HT-29 (cell line): Measurements from ENCODE around the gene P2RY6. TPM values are rescaled to one million over a fixed set of nuclear protein-coding genes. Genes with fewer than 3 reads are reported as not detected.
"Not testable (repeated sequence)": the region's sequence is repeated elsewhere in the genome, so short reads cannot be mapped to it uniquely, and the experiment has no call there.

Experiments used
- DNase-seq: peaks from one replicate; pipeline ENCODE4 v3.0.0-alpha.2; 2015; ENCODE audit warnings: low spot score
- total RNA-seq: library from RNA; depleted of rRNA; stranded (reverse); fragments of >200 nt; shearing (Covaris generic); gene quantifications from 2 replicates; pipeline ENCODE4 v1.2.3, GENCODE V29; 2014; rRNA removed

P2RY6 gene, protein sequence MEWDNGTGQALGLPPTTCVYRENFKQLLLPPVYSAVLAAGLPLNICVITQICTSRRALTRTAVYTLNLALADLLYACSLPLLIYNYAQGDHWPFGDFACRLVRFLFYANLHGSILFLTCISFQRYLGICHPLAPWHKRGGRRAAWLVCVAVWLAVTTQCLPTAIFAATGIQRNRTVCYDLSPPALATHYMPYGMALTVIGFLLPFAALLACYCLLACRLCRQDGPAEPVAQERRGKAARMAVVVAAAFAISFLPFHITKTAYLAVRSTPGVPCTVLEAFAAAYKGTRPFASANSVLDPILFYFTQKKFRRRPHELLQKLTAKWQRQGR
- total RNA-seq: not detected in 2 replicates

- DNase-seq: no peak
Observed at GRCh38 chr11:73271936-73272679, at the start of gene P2RY6. P2RY6 (plus strand) TSS chr11:73272338; CDS start chr11:73296519, 24,181 bp downstream.

DNA sequence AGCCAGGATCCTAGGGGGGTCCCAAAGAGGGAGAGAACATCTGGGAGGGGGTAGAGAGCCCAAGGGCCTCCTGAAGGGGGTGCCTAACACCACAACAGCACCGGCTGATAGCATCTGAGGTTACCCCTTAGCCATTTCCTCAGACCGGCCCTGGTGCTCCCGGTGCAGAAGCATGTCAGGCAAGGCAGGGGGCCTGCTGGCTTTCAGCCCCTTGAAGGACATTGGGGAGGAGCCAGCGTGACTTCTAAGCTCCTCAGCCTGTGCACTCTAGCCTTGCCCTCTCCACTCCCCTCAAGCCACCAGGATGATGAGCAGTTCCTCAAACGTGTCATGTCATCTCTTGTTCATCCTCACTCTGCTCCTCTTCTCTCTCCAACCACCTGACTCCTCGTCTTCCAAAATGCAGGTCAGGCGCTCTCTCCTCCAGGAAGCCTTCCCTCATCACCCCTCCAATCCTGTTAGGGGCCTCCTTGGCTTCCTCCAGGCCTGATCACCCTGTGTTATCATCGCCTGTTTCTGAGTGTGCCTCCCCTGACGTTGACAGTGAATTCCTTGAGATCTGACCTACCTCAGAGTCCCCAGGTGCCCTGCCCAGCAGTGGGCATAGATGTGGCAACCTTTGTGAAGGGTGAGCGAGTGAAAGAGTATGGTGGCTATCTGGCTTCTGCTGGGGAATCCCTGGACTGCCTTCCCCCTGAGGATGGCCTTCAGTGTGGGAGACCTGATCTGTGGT, 48.0 kb upstream of the P2RY6 start:
- DNase-seq: no peak

- DNase-seq: no peak
Observed at GRCh38 chr11:73225001-73225686, 47.0 kb upstream of the P2RY6 start.

- DNase-seq: no peak
Observed at GRCh38 chr11:73225851-73226250, 46.3 kb upstream of the P2RY6 start.

- DNase-seq: no peak
Observed at GRCh38 chr11:73226297-73227006, 45.7 kb upstream of the P2RY6 start.

GRCh38 chr11:73227571-73228211, 44.4 kb upstream of the P2RY6 start:
- peak; percentile 95 for DNase-seq

GRCh38 chr11:73228268-73229134, 43.6 kb upstream of the P2RY6 start:
- DNase-seq: no peak

- no peak for DNase-seq
Observed at GRCh38 chr11:73229321-73229895, 42.7 kb upstream of the P2RY6 start.

DNA sequence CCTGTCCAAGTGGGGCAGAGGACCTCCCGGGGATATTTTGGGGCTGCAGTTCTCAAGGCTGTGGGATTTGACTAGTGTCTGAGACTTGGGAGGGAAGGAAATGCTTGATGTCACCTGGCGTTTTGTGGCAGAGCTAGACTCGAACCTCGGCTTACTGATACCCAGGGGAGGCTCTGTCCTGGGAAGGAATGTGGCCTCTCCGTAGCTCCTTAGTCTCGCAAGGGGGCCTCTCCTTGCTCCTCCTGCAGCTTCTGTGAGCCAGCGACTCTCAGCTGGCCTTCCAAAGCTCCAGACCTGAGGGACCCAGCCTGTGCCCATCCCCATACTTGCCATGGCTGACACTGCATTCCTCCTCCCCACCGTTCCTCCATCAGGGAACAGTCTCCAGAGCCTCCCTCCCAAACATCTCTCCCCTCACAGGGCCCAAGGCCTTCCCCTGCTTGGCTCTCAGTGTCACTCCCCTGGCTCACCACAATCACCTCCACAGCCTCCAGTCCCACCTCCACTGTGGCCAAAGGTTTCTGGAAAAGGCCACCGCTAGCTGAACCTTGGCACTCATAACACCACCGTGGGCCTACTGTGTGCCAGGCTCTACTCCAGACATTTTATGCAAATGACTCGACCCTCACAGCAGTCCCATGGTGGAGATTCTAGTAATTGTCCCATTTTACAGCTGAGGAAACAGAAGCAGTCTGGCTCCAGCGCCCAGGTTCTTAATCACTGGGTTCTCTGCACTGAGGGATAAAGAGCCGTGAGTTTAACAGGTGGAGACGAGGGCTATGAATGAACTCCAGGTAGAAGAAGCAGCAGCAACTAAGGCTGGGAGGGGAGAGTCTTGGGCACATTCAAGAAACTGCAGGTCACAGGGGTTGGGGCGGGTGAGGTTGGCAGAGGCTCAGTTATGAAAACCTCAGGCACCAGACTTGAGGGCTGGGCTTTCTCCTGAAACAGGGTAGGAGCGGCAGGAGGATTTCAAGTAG, 42.0 kb upstream of the P2RY6 start:
- DNase-seq: no peak

DNA sequence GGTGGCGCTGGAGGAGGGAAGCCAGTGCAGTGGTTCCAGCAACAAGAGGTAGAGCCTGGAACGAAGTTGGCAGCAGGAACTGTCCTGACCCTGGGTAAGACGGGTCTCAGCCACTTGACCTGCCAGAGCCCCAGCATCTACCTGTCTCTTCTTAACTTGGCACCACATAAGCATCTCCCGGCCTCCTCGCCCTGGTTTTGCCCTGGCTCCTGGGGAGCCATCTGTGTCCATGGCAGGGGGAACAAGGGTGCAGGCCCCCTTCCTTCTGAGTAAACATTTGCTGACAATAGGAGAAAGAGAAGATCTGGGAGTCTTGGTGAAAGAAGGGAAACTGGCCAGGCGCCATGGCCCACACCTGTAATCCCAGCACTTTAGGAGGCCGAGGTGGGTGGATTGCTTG, 41.2 kb upstream of the P2RY6 start:
- no peak for DNase-seq

- DNase-seq: not testable (repeated sequence)
Observed at GRCh38 chr11:73232487-73232886, 39.7 kb upstream of the P2RY6 start.

- no peak for DNase-seq
Observed at GRCh38 chr11:73233211-73233610, 38.9 kb upstream of the P2RY6 start.

DNA sequence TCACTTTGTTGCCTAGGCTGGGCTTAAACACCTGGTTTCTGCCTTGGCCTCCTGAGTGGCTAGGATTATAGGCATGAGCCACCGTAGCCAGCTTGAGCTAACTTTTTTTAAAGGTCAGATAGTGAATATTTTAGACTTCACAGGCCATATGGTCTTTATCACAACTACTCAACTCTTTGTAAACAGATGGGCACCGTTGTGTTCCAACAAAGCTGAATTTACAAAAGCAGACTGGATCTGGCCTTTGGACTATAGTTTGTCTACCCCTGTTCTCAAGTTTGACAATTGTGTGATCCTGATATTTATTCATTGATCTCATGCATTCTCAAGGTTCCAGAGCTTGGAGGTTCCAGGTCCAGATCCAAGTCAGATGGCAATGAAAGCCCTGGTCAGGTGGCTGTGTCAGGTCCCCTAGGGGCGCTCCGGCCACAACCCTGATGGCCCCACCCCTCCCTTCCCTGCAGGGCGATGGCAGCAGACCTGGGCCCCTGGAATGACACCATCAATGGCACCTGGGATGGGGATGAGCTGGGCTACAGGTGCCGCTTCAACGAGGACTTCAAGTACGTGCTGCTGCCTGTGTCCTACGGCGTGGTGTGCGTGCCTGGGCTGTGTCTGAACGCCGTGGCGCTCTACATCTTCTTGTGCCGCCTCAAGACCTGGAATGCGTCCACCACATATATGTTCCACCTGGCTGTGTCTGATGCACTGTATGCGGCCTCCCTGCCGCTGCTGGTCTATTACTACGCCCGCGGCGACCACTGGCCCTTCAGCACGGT, 38.3 kb upstream of the P2RY6 start:
- no peak for DNase-seq

- no peak for DNase-seq
Observed at GRCh38 chr11:73234471-73235181, 37.5 kb upstream of the P2RY6 start.

- no peak for DNase-seq
Observed at GRCh38 chr11:73235236-73235786, 36.8 kb upstream of the P2RY6 start.

DNA sequence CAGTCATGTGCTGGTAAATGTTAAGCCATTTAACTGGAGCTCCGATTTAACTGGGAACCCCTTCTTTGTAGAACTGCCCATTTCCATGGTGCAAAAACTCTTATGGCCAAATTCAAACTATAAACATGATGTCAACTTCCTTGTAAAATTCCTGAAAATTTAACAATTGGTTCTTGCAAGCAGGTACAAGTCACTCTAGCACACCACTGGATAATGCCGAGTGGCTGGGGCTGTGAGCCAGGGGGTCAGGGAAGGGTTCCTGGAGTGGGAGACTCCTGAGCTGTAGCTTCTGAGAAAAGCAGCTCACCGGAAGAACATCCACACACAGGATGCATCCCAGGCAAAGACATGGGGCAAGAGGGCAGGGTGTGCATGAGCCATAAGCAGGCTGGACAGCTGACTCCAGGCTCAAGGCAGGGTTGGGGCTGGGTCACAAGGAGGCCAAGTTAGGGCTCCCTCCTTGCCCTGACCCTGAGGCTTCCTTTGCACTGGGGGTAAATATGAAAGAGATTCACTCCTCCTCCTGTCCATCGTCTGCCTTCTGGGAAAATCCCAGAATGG, 35.9 kb upstream of the P2RY6 start:
- DNase-seq: no peak
